Skeletal muscle satellite cell (primary cell): Measurements from ENCODE around the gene BCAP31.
"Not testable (repeated sequence)": the region's sequence is repeated elsewhere in the genome, so short reads cannot be mapped to it uniquely, and the experiment has no call there.

Experiments
- H3K27me3 ChIP-seq: 2 replicates; pipeline ENCODE4 v1.7.0; 2013; ENCODE audit warnings: low read length; ENCODE audit not compliant: control insufficient read depth, insufficient read depth
- H3K36me3 ChIP-seq: 2 replicates; pipeline ENCODE4 v1.7.0; 2013; ENCODE audit warnings: mild to moderate bottlenecking, control low read depth, low read length; ENCODE audit not compliant: insufficient read depth
- H3K4me1 ChIP-seq: 2 replicates; pipeline ENCODE4 v1.7.0; 2013; ENCODE audit warnings: low read length; ENCODE audit not compliant: control insufficient read depth, insufficient read depth
- H3K4me2 ChIP-seq: 2 replicates; pipeline ENCODE4 v1.7.0; 2013; ENCODE audit warnings: mild to moderate bottlenecking, low read length
- H3K4me3 ChIP-seq: 2 replicates; pipeline ENCODE4 v1.7.0; 2013; ENCODE audit warnings: low read length
- H3K9ac ChIP-seq: 2 replicates; pipeline ENCODE4 v1.7.0; 2013; ENCODE audit warnings: mild to moderate bottlenecking, low read depth, low read length, moderate library complexity
- H3K9me3 ChIP-seq: replicated peaks from 2 replicates; pipeline ENCODE4 v1.7.0; 2013; ENCODE audit warnings: mild to moderate bottlenecking, control low read depth, low read length

The BCAP31 gene

GRCh38 chrX:153714256-153714655 is 9.9 kb downstream of the BCAP31 start:
- H3K9me3 ChIP-seq, result no peaks in the 10 kb centered on the region
- no peaks in the 10 kb centered on the region for H3K27me3 ChIP-seq
- H3K9ac ChIP-seq, result no peak overlapping the region
- no peak overlapping the region for H3K4me3 ChIP-seq
- peaks cover 30% of the 10 kb centered on the region for H3K36me3 ChIP-seq
- no peaks in the 10 kb centered on the region for H3K4me1 ChIP-seq
- no peak overlapping the region for H3K4me2 ChIP-seq

DNA sequence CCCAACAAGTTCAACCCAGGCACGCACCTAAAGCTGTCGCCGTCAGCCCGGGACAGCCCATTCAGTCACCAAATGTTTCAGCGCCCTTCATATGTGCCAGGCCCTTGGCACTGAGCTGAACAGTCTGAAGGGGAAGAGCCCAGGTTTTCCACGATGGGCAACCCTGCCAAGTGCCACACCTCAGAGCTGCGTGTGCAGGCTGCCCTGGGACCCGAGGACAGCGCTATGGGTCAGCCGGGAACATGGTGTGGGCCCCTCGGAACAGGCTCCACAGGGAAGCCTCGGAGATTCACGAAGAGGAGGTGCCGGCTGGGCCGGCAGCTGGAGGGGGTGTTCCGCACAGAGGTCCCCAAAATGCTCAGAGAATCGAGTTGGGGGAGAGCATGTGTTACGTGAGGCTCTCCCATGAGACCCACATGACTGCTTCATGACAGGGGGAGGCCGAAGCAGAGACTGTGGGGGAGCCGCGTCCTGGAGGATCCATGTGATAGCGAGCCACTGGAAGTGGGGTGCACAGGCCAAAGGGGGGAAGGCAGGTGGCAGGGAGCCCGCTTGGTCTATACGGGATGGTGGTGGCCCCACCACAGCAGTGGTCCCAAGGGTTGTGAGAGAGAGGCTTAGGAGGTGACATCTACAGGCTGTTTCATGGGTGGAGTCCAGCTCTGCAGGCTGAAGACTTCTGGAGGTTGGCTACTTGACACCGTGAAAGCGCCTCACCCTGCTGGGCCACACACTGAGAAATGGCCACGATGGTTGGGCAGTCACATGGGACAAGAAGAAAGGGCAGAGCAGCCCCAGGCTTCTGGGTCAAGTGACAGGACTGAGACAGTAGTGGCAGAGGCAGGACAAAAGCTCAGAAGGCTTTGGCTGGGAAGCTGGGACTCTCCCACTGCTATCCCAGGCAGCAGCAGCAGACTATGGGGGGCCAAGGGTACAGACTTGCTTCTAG is 14.2 kb downstream of the BCAP31 start:
- H3K4me2 ChIP-seq, result no peak overlapping the region
- H3K4me3 ChIP-seq, result no peak overlapping the region
- peaks cover 15% of the 10 kb centered on the region for H3K36me3 ChIP-seq
- H3K27me3 ChIP-seq, result no peaks in the 10 kb centered on the region
- H3K9ac ChIP-seq, result no peak overlapping the region
- H3K9me3 ChIP-seq, result no peaks in the 10 kb centered on the region
- no peaks in the 10 kb centered on the region for H3K4me1 ChIP-seq

- no peak overlapping the region for H3K4me3 ChIP-seq
- H3K36me3 ChIP-seq, result peaks cover 14% of the 10 kb centered on the region
- H3K9ac ChIP-seq, result no peak overlapping the region
- H3K9me3 ChIP-seq, result no peaks in the 10 kb centered on the region
- no peak overlapping the region for H3K4me2 ChIP-seq
- H3K4me1 ChIP-seq, result peaks cover 2% of the 10 kb centered on the region
- H3K27me3 ChIP-seq, result no peaks in the 10 kb centered on the region
Measured at GRCh38 chrX:153708415-153708814, 15.8 kb downstream of the BCAP31 start.

DNA sequence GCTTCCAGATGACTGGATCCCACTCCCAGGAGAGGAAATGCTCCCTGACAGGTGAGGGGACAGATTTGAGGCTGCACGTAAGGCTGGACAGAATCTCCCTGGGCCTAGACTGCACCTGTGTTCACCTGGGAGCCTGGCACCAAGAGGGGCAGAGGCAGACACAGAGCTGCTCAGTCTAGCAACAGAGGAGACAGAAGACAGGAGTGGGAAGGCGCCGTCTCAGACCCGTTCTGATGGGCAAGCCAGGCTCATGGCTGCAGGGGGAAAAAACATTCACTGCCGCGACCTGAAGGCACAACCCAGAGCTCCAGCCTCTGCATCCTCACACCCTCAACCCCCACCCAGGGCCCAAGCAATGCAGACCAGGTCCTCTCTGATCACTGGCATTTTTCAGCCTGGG is 16.8 kb downstream of the BCAP31 start:
- Histone ChIP-seq H3K4me1 (peaks cover 3% of the 10 kb centered on the region), H3K9me3 (no peaks in the 10 kb centered on the region), H3K36me3 (peaks cover 17% of the 10 kb centered on the region), H3K4me3 (no peak overlapping the region), H3K27me3 (no peaks in the 10 kb centered on the region), H3K4me2 (no peak overlapping the region), H3K9ac (no peak overlapping the region)

DNA sequence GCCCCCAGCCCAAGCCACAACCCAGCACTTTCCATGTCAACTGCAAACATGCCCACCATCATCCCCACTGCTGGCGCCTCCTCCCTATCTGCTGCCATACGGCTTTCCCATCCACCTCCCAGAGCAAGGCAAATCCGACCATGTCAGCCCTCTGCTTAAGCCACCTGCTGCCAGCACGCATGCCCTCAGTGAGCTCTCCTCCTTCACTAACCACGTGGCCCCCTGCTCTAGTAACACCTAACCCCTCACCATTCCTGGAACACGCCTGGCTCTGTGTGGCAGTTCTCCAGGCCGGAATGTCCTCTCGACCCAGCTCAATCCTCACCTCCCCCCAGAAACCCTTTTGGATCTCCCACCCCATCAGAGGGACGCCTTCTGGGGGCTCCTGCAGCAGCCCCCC is 17.4 kb downstream of the BCAP31 start:
- H3K36me3 ChIP-seq, result peaks cover 17% of the 10 kb centered on the region
- H3K9me3 ChIP-seq, result no peaks in the 10 kb centered on the region
- H3K4me1 ChIP-seq, result peaks cover 3% of the 10 kb centered on the region
- no peak overlapping the region for H3K9ac ChIP-seq
- H3K27me3 ChIP-seq, result no peaks in the 10 kb centered on the region
- H3K4me2 ChIP-seq, result no peak overlapping the region
- H3K4me3 ChIP-seq, result no peak overlapping the region

DNA sequence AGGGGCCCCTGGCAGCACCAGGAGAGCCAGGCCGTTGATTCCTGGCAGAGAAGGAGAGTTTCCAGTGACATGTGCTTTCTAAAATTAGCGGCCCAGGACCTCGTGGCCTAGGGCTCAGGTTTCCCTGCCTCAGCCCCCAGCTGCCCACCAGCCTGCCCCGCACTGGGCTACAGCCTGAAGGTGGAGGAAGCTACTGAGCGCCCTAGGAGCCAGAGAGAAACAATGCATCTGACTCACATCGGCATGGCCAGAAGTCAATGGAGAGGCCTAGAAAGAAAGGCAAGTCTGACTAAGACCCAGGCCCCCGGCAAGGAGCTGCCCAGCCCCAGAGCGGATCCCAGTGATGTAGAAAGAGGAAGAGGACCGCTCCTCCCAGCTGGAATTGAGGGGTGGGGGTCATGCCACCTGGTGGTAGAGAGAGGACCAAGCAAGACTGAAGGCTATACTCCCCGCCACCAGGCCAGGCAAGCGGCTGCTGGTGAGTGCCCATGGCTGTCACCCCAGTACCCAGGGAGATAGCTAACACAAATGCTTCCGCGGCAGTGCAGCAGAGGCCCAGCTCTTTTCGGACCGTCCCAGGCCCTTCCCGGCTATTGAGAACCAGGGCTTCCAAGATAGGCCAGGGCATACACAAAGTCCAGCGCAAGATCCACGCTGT is 18.7 kb downstream of the BCAP31 start:
- not testable (repeated sequence) for H3K9me3 ChIP-seq, H3K4me2 ChIP-seq, H3K9ac ChIP-seq, H3K4me3 ChIP-seq, H3K4me1 ChIP-seq, H3K27me3 ChIP-seq
- H3K36me3 ChIP-seq, result peaks cover 17% of the 10 kb centered on the region

DNA sequence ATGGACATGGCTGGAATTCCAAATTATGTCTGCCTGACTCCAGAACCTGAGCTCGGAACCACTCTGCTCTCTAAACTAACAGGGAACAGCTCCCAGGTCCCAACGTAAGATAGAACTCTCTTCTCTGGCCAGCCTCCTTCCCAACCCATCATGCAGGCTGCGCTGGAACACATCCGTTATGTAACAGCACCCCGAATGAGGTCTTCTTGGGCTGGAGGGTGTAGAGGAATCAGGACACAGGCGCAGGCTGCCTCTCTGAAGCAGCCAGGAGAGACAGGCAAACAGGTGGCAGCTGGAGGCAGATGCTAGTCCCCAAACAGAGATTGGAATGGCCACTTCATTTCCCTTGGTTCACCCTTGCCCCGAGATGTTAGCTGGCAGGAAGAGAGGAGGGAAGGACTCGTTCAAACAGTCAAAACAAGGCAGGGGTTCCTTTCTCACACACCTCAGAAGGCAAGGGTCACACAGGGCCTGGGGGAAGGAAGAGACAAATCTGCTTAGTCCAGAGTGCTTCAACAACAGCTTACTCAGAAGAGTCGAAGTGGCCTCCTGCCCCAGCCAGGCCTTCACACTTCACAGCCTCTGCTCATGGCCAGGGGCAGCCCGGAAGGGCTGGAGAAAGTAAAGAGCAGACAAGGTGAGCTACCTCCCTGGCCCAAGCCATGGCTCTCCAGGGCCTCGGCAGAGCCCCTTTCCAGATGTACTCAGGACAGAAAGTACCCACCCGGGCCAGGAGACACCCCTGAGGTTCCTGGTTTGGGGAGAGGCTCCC is 19.4 kb downstream of the BCAP31 start:
- peaks cover 17% of the 10 kb centered on the region for H3K36me3 ChIP-seq
- H3K4me3 ChIP-seq, H3K27me3 ChIP-seq, H3K4me2 ChIP-seq, H3K9ac ChIP-seq, H3K9me3 ChIP-seq: not testable (repeated sequence)
- H3K4me1 ChIP-seq, result peaks cover 11% of the 10 kb centered on the region

- H3K4me2 ChIP-seq, result no peak overlapping the region
- no peaks in the 10 kb centered on the region for H3K27me3 ChIP-seq
- H3K4me1 ChIP-seq, result peaks cover 11% of the 10 kb centered on the region
- H3K9me3 ChIP-seq, result no peaks in the 10 kb centered on the region
- peaks cover 17% of the 10 kb centered on the region for H3K36me3 ChIP-seq
- no peak overlapping the region for H3K4me3 ChIP-seq
- H3K9ac ChIP-seq, result no peak overlapping the region
Measured at GRCh38 chrX:153704021-153704526, 20.1 kb downstream of the BCAP31 start.

DNA sequence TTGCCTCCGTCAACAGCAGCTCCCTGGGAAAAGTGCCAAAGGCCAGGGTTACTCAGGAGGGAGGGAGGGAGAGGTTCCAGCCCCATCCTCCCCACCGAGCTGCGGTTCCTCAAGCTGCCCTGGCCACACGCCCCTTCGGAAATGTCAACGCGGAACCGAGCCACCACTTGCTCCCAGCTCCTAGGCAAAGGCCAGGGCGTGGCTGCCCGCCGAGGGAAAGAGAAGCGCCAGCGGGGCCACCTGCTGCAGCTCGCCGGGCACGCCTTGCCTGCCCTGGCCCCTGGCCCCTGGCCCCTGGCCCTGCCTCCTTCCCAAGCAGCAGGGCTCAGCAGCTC is 21.2 kb downstream of the BCAP31 start:
- no peak overlapping the region for H3K4me3 ChIP-seq
- peaks cover 14% of the 10 kb centered on the region for H3K36me3 ChIP-seq
- H3K4me1 ChIP-seq, result peaks cover 11% of the 10 kb centered on the region
- H3K9me3 ChIP-seq, result no peaks in the 10 kb centered on the region
- H3K9ac ChIP-seq, result no peak overlapping the region
- no peak overlapping the region for H3K4me2 ChIP-seq
- no peaks in the 10 kb centered on the region for H3K27me3 ChIP-seq

GRCh38 chrX:153702336-153703035 is 21.7 kb downstream of the BCAP31 start:
- H3K4me3 ChIP-seq, result no peak overlapping the region
- peaks cover 14% of the 10 kb centered on the region for H3K36me3 ChIP-seq

GRCh38 chrX:153701706-153702105 is 22.5 kb downstream of the BCAP31 start:
- peaks cover 14% of the 10 kb centered on the region for H3K36me3 ChIP-seq
- H3K4me3 ChIP-seq, result no peak overlapping the region
- H3K27me3 ChIP-seq, result no peaks in the 10 kb centered on the region
- peaks cover 11% of the 10 kb centered on the region for H3K4me1 ChIP-seq
- H3K4me2 ChIP-seq, result no peak overlapping the region
- no peaks in the 10 kb centered on the region for H3K9me3 ChIP-seq
- no peak overlapping the region for H3K9ac ChIP-seq

More at GRCh38 chrX:153702336-153703035, 21.7 kb downstream of the BCAP31 start:
- Histone ChIP-seq H3K4me2 (no peak overlapping the region), H3K4me1 (peaks cover 11% of the 10 kb centered on the region), H3K27me3 (no peaks in the 10 kb centered on the region), H3K9ac (no peak overlapping the region), H3K9me3 (no peaks in the 10 kb centered on the region)
